SKM-1 treated with dmso at 0.1 percent for 144 hours (cell line): ENCODE measurements around the gene ARHGEF38.

ENCODE experiments used
- DNase-seq: peaks from one replicate; lab custom pipeline; 2025; ENCODE audit not compliant: unreplicated experiment; lab: John Stamatoyannopoulos, UW

Gene ARHGEF38

GRCh38 chr4:105558277-105558676, 5.9 kb downstream of the ARHGEF38 start:
- no peak for DNase-seq

DNA sequence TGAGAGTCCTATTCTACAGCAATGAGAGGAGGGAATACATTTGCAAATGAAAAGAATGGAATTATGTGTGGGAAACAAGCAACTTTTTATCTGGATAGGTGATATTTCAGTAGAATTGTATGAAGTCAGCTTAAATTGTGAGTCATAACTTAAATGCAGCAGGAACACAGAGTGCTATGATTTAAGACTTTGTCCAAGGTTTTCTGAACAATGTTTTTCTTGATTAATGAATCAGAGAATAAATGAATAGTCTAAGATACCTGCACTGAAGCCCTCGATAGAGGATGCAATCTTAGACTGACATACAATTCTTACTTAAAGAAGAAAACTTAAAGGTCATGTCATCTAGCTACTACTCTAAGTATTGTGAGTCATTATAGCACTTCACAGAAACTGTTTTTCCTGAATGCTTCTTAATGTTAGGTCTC, 8.0 kb downstream of the ARHGEF38 start:
- DNase-seq = no peak

- DNase-seq = no peak
These were observed 10.9 kb downstream of the ARHGEF38 start for GRCh38 chr4:105563352-105563751.

- no peak for DNase-seq
These were observed 16.2 kb downstream of the ARHGEF38 start for GRCh38 chr4:105568584-105568983.

- no peak for DNase-seq
These were observed 16.8 kb downstream of the ARHGEF38 start for GRCh38 chr4:105569057-105569865.

GRCh38 chr4:105569866-105570236, 17.4 kb downstream of the ARHGEF38 start:
- no peak for DNase-seq

GRCh38 chr4:105572296-105572695, 19.9 kb downstream of the ARHGEF38 start:
- no peak for DNase-seq

- DNase-seq = no peak
These were observed 34.4 kb downstream of the ARHGEF38 start for GRCh38 chr4:105586638-105587328.

- DNase-seq = no peak
These were observed 35.4 kb downstream of the ARHGEF38 start for GRCh38 chr4:105587841-105588240.

DNA sequence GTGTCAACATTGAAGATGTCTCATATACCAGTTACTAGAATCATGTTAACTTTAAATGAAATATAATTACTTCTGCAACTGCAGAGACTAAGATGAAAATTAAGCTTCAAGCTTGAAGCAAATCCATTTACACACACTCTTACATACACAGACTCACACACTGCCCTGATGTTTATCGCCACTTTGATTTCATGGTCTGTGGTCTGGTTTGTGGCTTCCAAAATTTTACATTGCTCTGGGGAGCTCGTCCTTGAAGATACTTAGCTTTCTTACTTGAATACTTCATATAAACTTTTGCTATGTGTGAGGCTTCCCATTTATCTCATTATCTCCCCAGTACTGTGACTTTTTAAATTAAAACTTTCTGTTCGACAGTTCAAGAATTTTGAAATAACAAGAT, 35.8 kb downstream of the ARHGEF38 start:
- DNase-seq = no peak

- no peak for DNase-seq
These were observed 39.2 kb downstream of the ARHGEF38 start for GRCh38 chr4:105591573-105591972.

GRCh38 chr4:105594099-105595010, 41.9 kb downstream of the ARHGEF38 start:
- no peak for DNase-seq

- no peak for DNase-seq
These were observed 44.3 kb downstream of the ARHGEF38 start for GRCh38 chr4:105596684-105597083.

- DNase-seq = no peak
These were observed 45.6 kb downstream of the ARHGEF38 start for GRCh38 chr4:105598052-105598451.

DNA sequence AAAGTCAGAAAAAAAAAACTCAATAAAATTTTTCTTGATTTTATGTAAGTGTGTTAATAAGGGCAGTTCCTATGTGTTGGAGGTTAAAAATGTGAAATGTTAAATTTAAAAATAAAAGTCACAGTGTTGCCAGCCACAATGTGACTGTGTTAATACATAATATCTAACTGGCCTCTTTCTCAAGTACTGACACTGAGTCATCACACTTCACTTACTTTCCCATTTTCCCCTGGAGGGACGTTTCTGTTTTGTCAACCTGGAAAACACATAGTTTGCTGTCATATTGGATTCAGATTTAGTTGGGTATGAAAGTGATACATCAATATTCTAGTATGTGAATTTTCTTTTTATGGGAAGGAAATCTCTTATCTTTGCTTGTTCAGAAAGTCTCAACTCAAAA, 46.4 kb downstream of the ARHGEF38 start:
- no peak for DNase-seq

DNA sequence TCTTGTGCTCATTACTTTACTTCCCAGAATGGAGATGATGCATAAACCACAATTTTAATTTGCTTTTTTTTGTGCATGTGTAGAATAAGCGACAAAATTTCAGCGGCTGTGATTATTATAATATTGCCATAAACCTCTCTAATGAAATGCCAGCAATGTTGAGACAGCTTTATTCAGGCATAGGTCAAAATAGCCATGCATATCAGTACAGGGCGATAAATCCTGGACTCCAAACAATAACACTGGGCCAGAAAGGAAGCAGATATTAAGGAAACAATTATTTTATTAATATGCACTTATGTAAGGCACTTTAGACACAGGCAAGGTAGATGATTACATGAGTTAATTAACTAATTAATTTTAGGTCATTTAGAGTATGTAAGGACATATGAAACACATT, 47.1 kb downstream of the ARHGEF38 start:
- no peak for DNase-seq

DNA sequence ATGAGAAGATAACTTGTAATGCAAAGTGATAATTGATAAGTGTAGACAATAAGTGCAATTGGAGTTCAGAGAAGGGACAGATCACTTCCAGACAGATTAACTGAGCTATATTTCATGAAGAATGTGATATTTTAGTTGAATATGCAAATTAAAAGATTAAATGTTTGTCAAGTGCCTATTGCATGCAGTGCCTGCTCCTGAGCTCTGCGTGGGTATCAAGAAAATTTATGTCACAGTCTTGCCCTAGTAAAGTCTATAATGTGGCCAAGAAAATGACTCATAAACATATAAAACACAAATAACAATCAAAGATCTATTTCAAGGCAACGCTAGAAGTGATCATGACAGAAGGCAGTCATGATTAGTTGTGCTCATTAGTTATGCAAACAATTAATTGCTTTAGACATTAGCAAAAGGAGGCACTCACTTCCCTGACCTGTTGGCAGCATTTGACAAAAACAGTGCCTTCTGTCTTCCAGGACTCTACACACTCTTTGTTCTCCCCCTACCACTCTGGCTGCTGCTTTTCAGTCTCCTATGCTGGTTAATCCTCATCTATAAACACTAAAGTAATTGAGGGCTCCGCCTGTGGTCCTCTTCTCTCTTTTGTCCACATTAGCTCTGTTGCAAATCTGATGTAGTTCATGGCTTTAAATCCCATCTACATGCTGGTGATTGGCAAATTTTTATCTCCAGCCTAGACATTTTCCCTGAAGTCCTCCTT, 47.7 kb downstream of the ARHGEF38 start:
- DNase-seq = no peak

- no peak for DNase-seq
These were observed 48.5 kb downstream of the ARHGEF38 start for GRCh38 chr4:105600951-105601350.

- no peak for DNase-seq
These were observed 49.0 kb downstream of the ARHGEF38 start for GRCh38 chr4:105601406-105601805.

GRCh38 chr4:105603158-105603557, 50.7 kb downstream of the ARHGEF38 start:
- no peak for DNase-seq

DNA sequence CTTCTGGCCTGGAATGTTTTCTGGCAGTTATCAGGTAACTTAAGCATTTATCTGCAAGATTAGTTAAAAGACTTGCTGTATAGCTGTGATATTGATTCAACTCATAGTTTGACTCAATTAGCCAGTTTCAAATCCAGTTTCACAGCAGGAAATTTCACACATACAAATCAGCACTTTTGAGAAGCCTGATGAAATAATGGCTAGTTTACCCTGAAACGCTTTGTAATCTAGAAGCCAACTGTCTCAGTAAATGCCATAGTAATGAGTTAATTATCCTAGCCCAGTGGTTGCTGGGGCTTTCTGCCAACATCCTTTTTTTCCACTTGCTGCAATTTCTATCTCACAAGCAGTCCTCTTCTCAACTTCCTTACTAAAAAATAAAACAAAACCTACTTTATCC, 53.1 kb downstream of the ARHGEF38 start:
- DNase-seq = peak; percentile 33
